LNCaP clone FGC (cell line): Measurements from ENCODE around the gene DNAJC3.

Experiments
- DNase-seq: peaks from one replicate; pipeline ENCODE4 v3.0.0-alpha.2; 2011; ENCODE audit warnings: low read depth
- H3K4me3 ChIP-seq: 2 replicates; pipeline ENCODE4 v1.5.1; 2011; ENCODE audit warnings: mild to moderate bottlenecking, low read depth, low read length, control low read depth
- CTCF ChIP-seq: IDR thresholded peaks from 2 replicates; pipeline ENCODE4 v1.5.1; 2012; ENCODE audit warnings: mild to moderate bottlenecking; ENCODE audit not compliant: control insufficient read depth, insufficient read depth; ENCODE audit errors: extremely low read depth

The DNAJC3 gene

GRCh38 chr13:95801825-95802224, 124.9 kb downstream of the DNAJC3 start:
- no peak overlapping the region for H3K4me3 ChIP-seq
- no peak for DNase-seq
- no peak for TF ChIP-seq CTCF

GRCh38 chr13:95805921-95806320, 129.0 kb downstream of the DNAJC3 start:
- H3K4me3 ChIP-seq: no peak overlapping the region
- no peak for DNase-seq
- TF ChIP-seq CTCF: no peak

GRCh38 chr13:95809429-95809828, 132.5 kb downstream of the DNAJC3 start:
- no peak for DNase-seq
- no peak overlapping the region for H3K4me3 ChIP-seq
- no peak for TF ChIP-seq CTCF

GRCh38 chr13:95813139-95813538, 136.2 kb downstream of the DNAJC3 start:
- no peak for TF ChIP-seq CTCF
- no peak overlapping the region for H3K4me3 ChIP-seq
- no peak for DNase-seq

GRCh38 chr13:95814495-95814894, 137.6 kb downstream of the DNAJC3 start:
- TF ChIP-seq CTCF: no peak
- no peak for DNase-seq
- no peak overlapping the region for H3K4me3 ChIP-seq

- no peak overlapping the region for H3K4me3 ChIP-seq
- TF ChIP-seq CTCF: no peak
- no peak for DNase-seq
Measured at GRCh38 chr13:95822303-95822702, 145.4 kb downstream of the DNAJC3 start.

GRCh38 chr13:95833126-95833525, 156.2 kb downstream of the DNAJC3 start:
- H3K4me3 ChIP-seq: no peak overlapping the region
- no peak for DNase-seq
- TF ChIP-seq CTCF: no peak
